Left ventricle myocardium superior (tissue), 1 donor: Measurements from ENCODE around the gene CARNS1. TPM values are rescaled to one million over a fixed set of nuclear protein-coding genes. Genes with fewer than 3 reads are reported as not detected.

ENCODE experiments used
- ATAC-seq: fragments of 200-7000 bp; cut with Tn5 transposase; one replicate; pipeline ENCODE4 v1.9.1; 2020; ENCODE audit warnings: mild to moderate bottlenecking, moderate library complexity
- DNase-seq: peaks from one replicate; pipeline ENCODE4 v3.0.0-alpha.2; 2020
- intact Hi-C: fragments of 100-400 bp; cut with micrococcal nuclease; formaldehyde crosslinking; loops from one replicate; pipeline ENCODE4 v1.11.0; 2022
- total RNA-seq: library from RNA; stranded (reverse); fragmentation: NEBNext Ultra II Directional; extraction: Animal tissue kit (Norgen Biotek cat#: 25700); gene quantifications from one replicate; pipeline ENCODE4 v1.2.1, GENCODE V29; 2021
- donor health status: DM: no; HTN: yes; CAD: no; lungs with severe emphysema.

The CARNS1 gene
- total RNA-seq, 1 donor from 2014 or later: 18.0 TPM

GRCh38 chr11:67375320-67376055, 40.0 kb upstream of the CARNS1 start:
- no peak for DNase-seq
- no peak for ATAC-seq
- intact Hi-C loops: no loop called here

- intact Hi-C loops: no loop called here
- no peak for DNase-seq
- ATAC-seq: no peak
Measured at GRCh38 chr11:67376063-67376820, 39.2 kb upstream of the CARNS1 start.

GRCh38 chr11:67376873-67377808, 38.3 kb upstream of the CARNS1 start:
- intact Hi-C loops: no loop called here
- DNase-seq: no peak
- ATAC-seq: no peak

- intact Hi-C loops: no loop called here
- DNase-seq (no peak), ATAC-seq (no peak)
Measured at GRCh38 chr11:67378544-67378943, 36.9 kb upstream of the CARNS1 start.

GRCh38 chr11:67379061-67380058, 36.1 kb upstream of the CARNS1 start:
- ATAC-seq (no peak), DNase-seq (no peak)
- intact Hi-C loops: no loop called here

- intact Hi-C loops: no loop called here
- DNase-seq (no peak), ATAC-seq (no peak)
Measured at GRCh38 chr11:67381244-67381972, 34.1 kb upstream of the CARNS1 start.

GRCh38 chr11:67382276-67383136, 33.0 kb upstream of the CARNS1 start:
- intact Hi-C loops: no loop called here
- DNase-seq: peak; percentile 84
- peak; percentile 86 for ATAC-seq

GRCh38 chr11:67384851-67385366, 30.6 kb upstream of the CARNS1 start:
- ATAC-seq (peak; percentile 10), DNase-seq (no peak)
- intact Hi-C loops: no loop called here

- DNase-seq: no peak
- intact Hi-C loops: no loop called here
Measured at GRCh38 chr11:67387069-67387468, 28.4 kb upstream of the CARNS1 start.

GRCh38 chr11:67387518-67387917, 28.0 kb upstream of the CARNS1 start:
- DNase-seq: no peak
- intact Hi-C loops: no loop called here

More at GRCh38 chr11:67387069-67387468, 28.4 kb upstream of the CARNS1 start:
- ATAC-seq: no peak

GRCh38 chr11:67389477-67389876, 26.0 kb upstream of the CARNS1 start:
- DNase-seq: peak; percentile 67
- intact Hi-C loops: no loop called here
- ATAC-seq: peak; percentile 9

More at GRCh38 chr11:67387518-67387917, 28.0 kb upstream of the CARNS1 start:
- no peak for ATAC-seq

- intact Hi-C loops: no loop called here
- DNase-seq (no peak), ATAC-seq (no peak)
Measured at GRCh38 chr11:67390947-67391303, 24.6 kb upstream of the CARNS1 start.

- intact Hi-C loops: no loop called here
- ATAC-seq: peak; percentile 91
Measured at GRCh38 chr11:67391304-67392182, 23.9 kb upstream of the CARNS1 start, which contains the start of gene RAD9A. Gene RAD9A, plus strand, starts transcription at chr11:67391986. Its CDS starts 59 bp downstream, at chr11:67392045.

GRCh38 chr11:67392183-67392715, 23.2 kb upstream of the CARNS1 start:
- intact Hi-C loops: no loop called here
- no peak for ATAC-seq

More at GRCh38 chr11:67391304-67392182, 23.9 kb upstream of the CARNS1 start, which contains the start of gene RAD9A:
- DNase-seq: peak; percentile 98

GRCh38 chr11:67393437-67393836, 22.0 kb upstream of the CARNS1 start:
- no peak for ATAC-seq
- intact Hi-C loops: no loop called here
- DNase-seq: no peak

More at GRCh38 chr11:67392183-67392715, 23.2 kb upstream of the CARNS1 start:
- DNase-seq: no peak
